ENCODE results near the gene RTEL1.

RTEL1 gene

DNA sequence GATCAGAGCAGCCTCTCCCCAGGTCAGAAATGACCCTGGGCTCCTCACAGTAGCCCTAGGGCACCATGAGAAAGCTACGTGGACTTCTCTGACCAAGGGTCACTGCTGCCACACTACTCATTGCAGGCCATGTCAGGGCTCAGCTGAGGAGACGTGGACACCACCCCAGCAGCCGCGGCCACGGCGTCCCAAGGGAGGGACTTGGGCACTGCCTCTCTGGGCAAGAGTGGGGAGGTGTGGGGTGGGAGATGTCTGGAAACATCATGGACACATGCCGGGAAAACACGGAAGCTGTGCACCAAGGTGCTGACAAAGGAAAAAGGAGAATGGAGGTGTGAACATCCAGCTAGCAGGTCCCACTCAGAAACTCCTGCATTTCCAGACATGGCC lies 40.2 kb upstream of the RTEL1 start:
- in situ Hi-C loops (cut with HindIII; ENCODE audit: low sequenced_read_pairs): no loop called here
- DNase-seq (ENCODE audit: low read depth, low spot score): no peak
- H3K4me3 ChIP-seq (ENCODE audit: low read depth, low read length): no peak overlapping the region
- TF ChIP-seq, protein P1, sequence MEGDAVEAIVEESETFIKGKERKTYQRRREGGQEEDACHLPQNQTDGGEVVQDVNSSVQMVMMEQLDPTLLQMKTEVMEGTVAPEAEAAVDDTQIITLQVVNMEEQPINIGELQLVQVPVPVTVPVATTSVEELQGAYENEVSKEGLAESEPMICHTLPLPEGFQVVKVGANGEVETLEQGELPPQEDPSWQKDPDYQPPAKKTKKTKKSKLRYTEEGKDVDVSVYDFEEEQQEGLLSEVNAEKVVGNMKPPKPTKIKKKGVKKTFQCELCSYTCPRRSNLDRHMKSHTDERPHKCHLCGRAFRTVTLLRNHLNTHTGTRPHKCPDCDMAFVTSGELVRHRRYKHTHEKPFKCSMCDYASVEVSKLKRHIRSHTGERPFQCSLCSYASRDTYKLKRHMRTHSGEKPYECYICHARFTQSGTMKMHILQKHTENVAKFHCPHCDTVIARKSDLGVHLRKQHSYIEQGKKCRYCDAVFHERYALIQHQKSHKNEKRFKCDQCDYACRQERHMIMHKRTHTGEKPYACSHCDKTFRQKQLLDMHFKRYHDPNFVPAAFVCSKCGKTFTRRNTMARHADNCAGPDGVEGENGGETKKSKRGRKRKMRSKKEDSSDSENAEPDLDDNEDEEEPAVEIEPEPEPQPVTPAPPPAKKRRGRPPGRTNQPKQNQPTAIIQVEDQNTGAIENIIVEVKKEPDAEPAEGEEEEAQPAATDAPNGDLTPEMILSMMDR (IDR thresholded peaks at IDR 0.05; ENCODE audit: low read depth, low read length): no peak

DNA sequence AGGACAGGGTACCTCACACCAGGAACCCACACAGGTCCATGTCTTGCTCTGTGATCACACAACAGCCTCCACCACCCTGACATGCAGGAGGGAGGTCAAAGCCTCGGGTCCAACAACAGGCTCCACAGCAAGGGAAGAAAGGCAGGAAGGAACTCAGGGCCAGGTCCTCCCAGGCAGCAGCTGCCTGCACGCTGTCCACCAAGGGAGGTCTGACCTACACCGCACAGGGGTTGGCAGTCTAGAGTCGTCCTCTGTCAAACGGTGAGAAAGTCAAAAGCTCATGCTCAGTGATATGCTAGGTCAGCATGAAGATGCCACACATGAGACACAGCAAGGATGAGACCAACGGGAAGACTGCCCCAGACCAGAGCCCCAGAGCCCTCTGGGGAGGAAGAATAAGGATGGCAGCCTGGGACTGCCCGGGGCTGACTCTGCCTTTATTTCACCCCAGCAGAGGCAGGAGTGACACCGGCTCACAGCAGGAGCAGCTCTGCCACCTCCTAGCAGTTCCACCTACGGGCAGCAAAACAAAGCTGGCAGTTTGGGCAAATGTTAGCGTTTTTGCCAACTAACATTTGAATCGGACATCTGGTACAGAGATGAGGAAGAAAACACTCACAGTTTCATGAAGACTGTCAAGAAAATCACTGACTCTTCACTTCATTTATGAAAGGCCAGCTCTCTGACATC lies 39.7 kb upstream of the RTEL1 start:
- TF ChIP-seq, protein P1 (IDR thresholded peaks at IDR 0.05; ENCODE audit: low read depth, low read length): no peak
- H3K4me3 ChIP-seq (ENCODE audit: low read depth, low read length): no peak overlapping the region
- DNase-seq (ENCODE audit: low read depth, low spot score): no peak
- in situ Hi-C loops (cut with HindIII; ENCODE audit: low sequenced_read_pairs): no loop called here

DNA sequence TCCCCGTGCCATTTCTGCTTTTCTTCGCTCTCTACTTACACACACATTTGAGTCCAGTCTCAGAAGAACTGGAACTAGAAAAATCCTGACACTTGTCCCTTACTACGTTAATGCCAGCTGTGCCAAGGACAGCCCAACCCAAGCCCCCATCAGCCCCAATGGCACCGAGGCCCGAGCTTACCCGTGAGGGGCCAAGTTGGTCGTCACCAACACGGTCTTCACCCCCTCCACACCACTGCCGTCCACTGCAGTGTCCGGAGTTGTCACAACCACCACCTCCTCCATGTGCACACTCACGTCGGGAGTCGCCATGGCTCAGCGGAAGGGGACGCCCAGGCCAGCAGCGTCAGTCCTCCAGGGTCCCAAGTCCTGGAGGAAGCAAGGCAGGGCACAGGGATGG lies 39.0 kb upstream of the RTEL1 start:
- in situ Hi-C loops (cut with HindIII; ENCODE audit: low sequenced_read_pairs): no loop called here
- no peak for DNase-seq (ENCODE audit: low read depth, low spot score)
- TF ChIP-seq, protein P1 (IDR thresholded peaks at IDR 0.05; ENCODE audit: low read depth, low read length): no peak
- no peak overlapping the region for H3K4me3 ChIP-seq (ENCODE audit: low read depth, low read length)

GRCh38 chr20:63619505-63619904 lies 38.6 kb upstream of the RTEL1 start:
- no peak for DNase-seq (ENCODE audit: low read depth, low spot score)
- no peak overlapping the region for H3K4me3 ChIP-seq (ENCODE audit: low read depth, low read length)
- in situ Hi-C loops (cut with HindIII; ENCODE audit: low sequenced_read_pairs): no loop called here
- TF ChIP-seq, protein P1 (IDR thresholded peaks at IDR 0.05; ENCODE audit: low read depth, low read length): no peak

DNA sequence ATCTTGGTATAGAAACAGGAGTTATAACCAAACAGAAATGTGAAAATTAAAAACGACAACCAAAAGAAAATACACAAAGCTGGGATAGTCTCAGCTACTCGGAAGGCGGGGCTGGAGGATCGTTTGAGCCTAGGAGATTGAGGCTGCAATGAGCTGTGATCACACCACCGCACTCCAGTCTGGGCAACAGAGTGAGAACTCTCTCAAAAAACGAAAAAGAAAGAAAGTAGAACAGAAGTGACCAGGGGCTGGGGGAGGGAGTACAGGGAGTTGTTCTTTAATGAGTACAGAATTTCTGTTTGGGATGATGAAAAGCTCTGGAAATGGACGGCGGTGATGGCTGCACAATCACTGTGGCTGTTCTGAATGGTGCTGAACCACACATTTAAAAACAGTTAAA lies 37.1 kb upstream of the RTEL1 start:
- in situ Hi-C loops (cut with HindIII; ENCODE audit: low sequenced_read_pairs): no loop called here
- no peak for DNase-seq (ENCODE audit: low read depth, low spot score)
- TF ChIP-seq, protein P1 (IDR thresholded peaks at IDR 0.05; ENCODE audit: low read depth, low read length): no peak
- no peak overlapping the region for H3K4me3 ChIP-seq (ENCODE audit: low read depth, low read length)

GRCh38 chr20:63622096-63622495 lies 36.0 kb upstream of the RTEL1 start:
- in situ Hi-C loops (cut with HindIII; ENCODE audit: low sequenced_read_pairs): no loop called here
- TF ChIP-seq, protein P1 (IDR thresholded peaks at IDR 0.05; ENCODE audit: low read depth, low read length): no peak
- no peak for DNase-seq (ENCODE audit: low read depth, low spot score)
- H3K4me3 ChIP-seq (ENCODE audit: low read depth, low read length): no peak overlapping the region
